Endothelial cell (in vitro differentiated cells): Measurements from ENCODE around the gene FAM107A. TPM values are rescaled to one million over a fixed set of nuclear protein-coding genes. Genes with fewer than 3 reads are reported as not detected.
A peak's percentile ranks its signal among the peaks of the same experiment; 100 is the strongest.

ENCODE experiments used
- DNase-seq: peaks from one replicate; pipeline ENCODE4 v3.0.0; 2021; ENCODE audit warnings: low spot score
- H3K27ac Mint-ChIP-seq: one replicate; pipeline ENCODE4 v1.8.0; 2021; ENCODE audit warnings: mixed read lengths, inconsistent platforms; ENCODE audit not compliant: unreplicated experiment
- H3K27me3 Mint-ChIP-seq: one replicate; pipeline ENCODE4 v1.8.0; 2021; ENCODE audit warnings: mild to moderate bottlenecking, moderate library complexity, mixed read lengths, inconsistent platforms; ENCODE audit not compliant: unreplicated experiment
- H3K36me3 Mint-ChIP-seq: one replicate; pipeline ENCODE4 v1.8.0; 2021; ENCODE audit warnings: mild to moderate bottlenecking, low read depth, mixed read lengths, inconsistent platforms; ENCODE audit not compliant: unreplicated experiment
- H3K4me1 Mint-ChIP-seq: one replicate; pipeline ENCODE4 v1.8.0; 2021; ENCODE audit warnings: mild to moderate bottlenecking, mixed read lengths, inconsistent platforms; ENCODE audit not compliant: unreplicated experiment
- H3K4me3 Mint-ChIP-seq: one replicate; pipeline ENCODE4 v1.8.0; 2021; ENCODE audit warnings: mild to moderate bottlenecking, mixed read lengths, inconsistent platforms; ENCODE audit not compliant: unreplicated experiment
- H3K9me3 Mint-ChIP-seq: one replicate; pipeline ENCODE4 v1.8.0; 2021; ENCODE audit warnings: mixed read lengths, inconsistent platforms; ENCODE audit not compliant: unreplicated experiment
- total RNA-seq: library from RNA; stranded (reverse); fragmentation: NEBNext Ultra II Directional; extraction: Animal tissue kit (Norgen Biotek cat#: 25700); gene quantifications from one replicate; pipeline ENCODE4 v1.2.1, GENCODE V29; 2021; ENCODE audit not compliant: unreplicated experiment
- TF ChIP-seq, protein P1 (sequence below): fragments of 200-600 bp; sonication (generic); IDR thresholded peaks from one replicate; pipeline ENCODE4 v1.5.0; 2021; ENCODE audit warnings: antibody characterized with exemption; ENCODE audit not compliant: unreplicated experiment

Gene FAM107A
- total RNA-seq, 1 donor from 2014 or later: 0.18 TPM

- H3K9me3 Mint-ChIP-seq: no peaks in the 10 kb centered on the region
- no peak overlapping the region for H3K27ac Mint-ChIP-seq
- peaks cover 14% of the 10 kb centered on the region for H3K4me1 Mint-ChIP-seq
- peak overlapping the region; percentile 51 for H3K4me3 Mint-ChIP-seq
- H3K27me3 Mint-ChIP-seq: peaks cover 13% of the 10 kb centered on the region
- peak; percentile 82 for DNase-seq
- TF ChIP-seq, protein P1, sequence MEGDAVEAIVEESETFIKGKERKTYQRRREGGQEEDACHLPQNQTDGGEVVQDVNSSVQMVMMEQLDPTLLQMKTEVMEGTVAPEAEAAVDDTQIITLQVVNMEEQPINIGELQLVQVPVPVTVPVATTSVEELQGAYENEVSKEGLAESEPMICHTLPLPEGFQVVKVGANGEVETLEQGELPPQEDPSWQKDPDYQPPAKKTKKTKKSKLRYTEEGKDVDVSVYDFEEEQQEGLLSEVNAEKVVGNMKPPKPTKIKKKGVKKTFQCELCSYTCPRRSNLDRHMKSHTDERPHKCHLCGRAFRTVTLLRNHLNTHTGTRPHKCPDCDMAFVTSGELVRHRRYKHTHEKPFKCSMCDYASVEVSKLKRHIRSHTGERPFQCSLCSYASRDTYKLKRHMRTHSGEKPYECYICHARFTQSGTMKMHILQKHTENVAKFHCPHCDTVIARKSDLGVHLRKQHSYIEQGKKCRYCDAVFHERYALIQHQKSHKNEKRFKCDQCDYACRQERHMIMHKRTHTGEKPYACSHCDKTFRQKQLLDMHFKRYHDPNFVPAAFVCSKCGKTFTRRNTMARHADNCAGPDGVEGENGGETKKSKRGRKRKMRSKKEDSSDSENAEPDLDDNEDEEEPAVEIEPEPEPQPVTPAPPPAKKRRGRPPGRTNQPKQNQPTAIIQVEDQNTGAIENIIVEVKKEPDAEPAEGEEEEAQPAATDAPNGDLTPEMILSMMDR: peak; percentile 69
- H3K36me3 Mint-ChIP-seq: peaks cover 4% of the 10 kb centered on the region
These were observed 8.0 kb upstream of the FAM107A start for GRCh38 chr3:58585005-58585786.

GRCh38 chr3:58584690-58585004, 7.5 kb upstream of the FAM107A start:
- Mint-ChIP-seq H3K4me1 (peaks cover 14% of the 10 kb centered on the region), H3K9me3 (no peaks in the 10 kb centered on the region), H3K27ac (no peak overlapping the region), H3K36me3 (peaks cover 4% of the 10 kb centered on the region), H3K4me3 (peak overlapping the region; percentile 51), H3K27me3 (peaks cover 13% of the 10 kb centered on the region)
- TF ChIP-seq, protein P1: no peak
- DNase-seq: no peak

GRCh38 chr3:58581328-58582091, 4.3 kb upstream of the FAM107A start:
- Mint-ChIP-seq H3K27ac (peak overlapping the region; percentile 2), H3K4me3 (no peak overlapping the region), H3K4me1 (peaks cover 20% of the 10 kb centered on the region), H3K27me3 (peaks cover 12% of the 10 kb centered on the region), H3K36me3 (peaks cover 4% of the 10 kb centered on the region), H3K9me3 (no peaks in the 10 kb centered on the region)
- no peak for DNase-seq
- TF ChIP-seq, protein P1: no peak

DNA sequence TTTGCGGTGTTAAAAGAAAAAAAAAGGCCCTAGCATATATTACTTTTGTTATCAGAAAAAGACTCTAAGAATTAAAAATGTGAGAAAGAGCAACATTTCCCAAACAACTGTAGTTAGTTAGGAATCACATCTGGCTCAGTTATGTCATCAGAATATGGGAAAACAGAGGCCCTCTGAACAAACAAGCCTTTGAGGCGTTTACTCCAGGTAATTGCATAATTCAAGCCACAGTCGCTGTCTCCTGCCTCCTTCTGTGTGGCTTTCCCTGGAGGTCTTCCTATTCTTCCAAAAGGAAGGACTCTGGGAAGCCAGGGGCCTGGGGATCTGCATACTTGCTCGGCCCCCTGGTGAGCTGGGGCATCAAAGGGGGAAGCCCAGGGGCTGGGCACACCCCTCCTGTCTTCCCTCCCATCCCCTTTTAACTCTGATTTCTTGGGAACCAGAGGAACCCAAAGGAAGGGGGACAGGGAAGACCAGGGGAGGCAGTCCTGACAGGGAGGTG, 3.7 kb upstream of the FAM107A start:
- TF ChIP-seq, protein P1: no peak
- peaks cover 16% of the 10 kb centered on the region for H3K4me1 Mint-ChIP-seq
- no peak overlapping the region for H3K27ac Mint-ChIP-seq
- no peaks in the 10 kb centered on the region for H3K9me3 Mint-ChIP-seq
- H3K4me3 Mint-ChIP-seq: no peak overlapping the region
- no peak for DNase-seq
- peaks cover 7% of the 10 kb centered on the region for H3K27me3 Mint-ChIP-seq
- no peaks in the 10 kb centered on the region for H3K36me3 Mint-ChIP-seq

DNA sequence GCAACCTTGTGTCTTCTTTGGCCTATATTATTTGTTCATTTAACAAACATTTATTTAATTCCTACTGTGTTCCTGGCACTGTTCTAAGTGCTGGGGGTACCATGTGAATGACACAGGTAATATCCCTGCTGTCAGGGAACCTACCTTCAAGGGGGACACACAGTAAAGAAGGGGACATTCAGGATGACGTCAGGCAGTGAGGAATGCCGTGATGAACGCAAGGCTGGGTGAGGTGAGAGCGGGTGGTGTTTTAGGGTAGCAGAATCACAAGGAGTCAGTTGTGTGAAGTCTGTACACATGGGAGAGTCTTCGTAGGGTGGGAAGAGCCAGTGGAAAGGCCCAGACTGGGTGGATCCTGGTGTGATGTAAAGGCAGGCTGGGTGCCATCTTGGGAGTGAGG, 1.7 kb upstream of the FAM107A start:
- no peaks in the 10 kb centered on the region for H3K9me3 Mint-ChIP-seq

More for the DNA sequence above, 1.7 kb upstream of the FAM107A start:
- TF ChIP-seq, protein P1: no peak
- H3K27me3 Mint-ChIP-seq: peaks cover 4% of the 10 kb centered on the region
- no peak overlapping the region for H3K4me3 Mint-ChIP-seq
- H3K4me1 Mint-ChIP-seq: peaks cover 10% of the 10 kb centered on the region
- no peak overlapping the region for H3K27ac Mint-ChIP-seq
- no peaks in the 10 kb centered on the region for H3K36me3 Mint-ChIP-seq
- no peak for DNase-seq
